ENCODE data around the gene BANF2.

BANF2 gene

DNA sequence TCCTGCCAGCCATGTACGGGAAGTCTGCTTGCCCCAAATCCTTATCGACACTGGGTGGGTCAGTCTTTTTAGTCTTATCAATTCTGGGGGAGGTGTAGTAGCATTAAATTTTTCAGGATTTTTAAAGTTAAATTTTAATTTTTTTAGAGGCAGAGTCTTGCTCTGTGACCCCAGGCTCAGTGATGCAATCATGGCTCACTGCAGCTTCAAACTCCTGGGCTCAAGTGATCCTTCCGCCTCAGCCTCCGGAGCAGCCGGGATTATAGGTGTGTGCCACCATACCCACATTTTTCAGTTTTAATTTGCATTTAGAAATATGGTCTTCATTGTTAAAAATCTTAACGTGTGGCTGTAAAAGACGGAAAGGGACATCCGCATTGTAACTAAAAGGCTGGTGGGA lies 51.9 kb downstream of the BANF2 start:
- no peak overlapping the region for H3K4me3 ChIP-seq (ENCODE audit: severe bottlenecking)
- peaks cover 4% of the 10 kb centered on the region for H3K4me1 ChIP-seq (ENCODE audit: insufficient read depth, poor library complexity, severe bottlenecking)
- peaks cover 3% of the 10 kb centered on the region for H3K27me3 ChIP-seq (ENCODE audit: insufficient read depth, poor library complexity, severe bottlenecking)
- H3K9me3 ChIP-seq (ENCODE audit: severe bottlenecking) = no peaks in the 10 kb centered on the region
- H3K27ac ChIP-seq (ENCODE audit: poor library complexity, severe bottlenecking) = no peak overlapping the region
- ATAC-seq (ENCODE audit: low read depth) = no peak
- no peaks in the 10 kb centered on the region for H3K36me3 ChIP-seq (ENCODE audit: low read depth)
- TF ChIP-seq, protein P1, sequence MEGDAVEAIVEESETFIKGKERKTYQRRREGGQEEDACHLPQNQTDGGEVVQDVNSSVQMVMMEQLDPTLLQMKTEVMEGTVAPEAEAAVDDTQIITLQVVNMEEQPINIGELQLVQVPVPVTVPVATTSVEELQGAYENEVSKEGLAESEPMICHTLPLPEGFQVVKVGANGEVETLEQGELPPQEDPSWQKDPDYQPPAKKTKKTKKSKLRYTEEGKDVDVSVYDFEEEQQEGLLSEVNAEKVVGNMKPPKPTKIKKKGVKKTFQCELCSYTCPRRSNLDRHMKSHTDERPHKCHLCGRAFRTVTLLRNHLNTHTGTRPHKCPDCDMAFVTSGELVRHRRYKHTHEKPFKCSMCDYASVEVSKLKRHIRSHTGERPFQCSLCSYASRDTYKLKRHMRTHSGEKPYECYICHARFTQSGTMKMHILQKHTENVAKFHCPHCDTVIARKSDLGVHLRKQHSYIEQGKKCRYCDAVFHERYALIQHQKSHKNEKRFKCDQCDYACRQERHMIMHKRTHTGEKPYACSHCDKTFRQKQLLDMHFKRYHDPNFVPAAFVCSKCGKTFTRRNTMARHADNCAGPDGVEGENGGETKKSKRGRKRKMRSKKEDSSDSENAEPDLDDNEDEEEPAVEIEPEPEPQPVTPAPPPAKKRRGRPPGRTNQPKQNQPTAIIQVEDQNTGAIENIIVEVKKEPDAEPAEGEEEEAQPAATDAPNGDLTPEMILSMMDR (IDR thresholded peaks at IDR 0.05; ENCODE audit: poor library complexity, severe bottlenecking) = no peak
- DNase-seq (ENCODE audit: low spot score) = no peak

GRCh38 chr20:17752459-17752858 lies 52.7 kb downstream of the BANF2 start:
- Histone ChIP-seq H3K27me3 (ENCODE audit: insufficient read depth, poor library complexity, severe bottlenecking) (peaks cover 3% of the 10 kb centered on the region), H3K9me3 (ENCODE audit: severe bottlenecking) (no peaks in the 10 kb centered on the region), H3K4me3 (ENCODE audit: severe bottlenecking) (no peak overlapping the region), H3K27ac (ENCODE audit: poor library complexity, severe bottlenecking) (no peak overlapping the region), H3K36me3 (ENCODE audit: low read depth) (no peaks in the 10 kb centered on the region), H3K4me1 (ENCODE audit: insufficient read depth, poor library complexity, severe bottlenecking) (peaks cover 3% of the 10 kb centered on the region)
- TF ChIP-seq, protein P1 (IDR thresholded peaks at IDR 0.05; ENCODE audit: poor library complexity, severe bottlenecking) = no peak
- ATAC-seq (ENCODE audit: low read depth) (no peak), DNase-seq (ENCODE audit: low spot score) (no peak)

DNA sequence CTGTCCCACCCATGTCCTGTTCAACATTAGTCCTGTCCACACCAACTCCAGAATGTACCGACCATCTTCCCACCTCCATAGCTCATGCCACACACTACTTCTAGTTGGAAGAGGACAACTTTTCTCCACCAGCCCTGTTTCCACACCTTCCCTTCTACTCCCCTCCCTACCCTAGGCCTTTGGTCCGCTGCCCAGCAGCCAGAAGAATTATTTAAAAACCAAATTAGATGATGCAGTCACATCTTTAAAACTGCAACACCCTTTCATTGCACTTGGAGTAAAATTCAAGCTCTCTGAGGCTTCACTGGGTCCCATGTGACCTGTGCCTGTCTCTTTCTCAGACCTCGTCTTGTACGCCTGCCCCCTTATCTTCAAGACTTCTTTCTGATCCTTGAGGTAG lies 53.8 kb downstream of the BANF2 start:
- Histone ChIP-seq H3K36me3 (ENCODE audit: low read depth) (no peaks in the 10 kb centered on the region), H3K9me3 (ENCODE audit: severe bottlenecking) (no peaks in the 10 kb centered on the region), H3K27me3 (ENCODE audit: insufficient read depth, poor library complexity, severe bottlenecking) (peaks cover 3% of the 10 kb centered on the region), H3K4me3 (ENCODE audit: severe bottlenecking) (no peak overlapping the region), H3K27ac (ENCODE audit: poor library complexity, severe bottlenecking) (no peak overlapping the region), H3K4me1 (ENCODE audit: insufficient read depth, poor library complexity, severe bottlenecking) (no peaks in the 10 kb centered on the region)
- ATAC-seq (ENCODE audit: low read depth) (no peak), DNase-seq (ENCODE audit: low spot score) (no peak)
- TF ChIP-seq, protein P1 (IDR thresholded peaks at IDR 0.05; ENCODE audit: poor library complexity, severe bottlenecking) = no peak

GRCh38 chr20:17756529-17756928 lies 56.8 kb downstream of the BANF2 start:
- DNase-seq (ENCODE audit: low spot score) (no peak), ATAC-seq (ENCODE audit: low read depth) (no peak)
- peaks cover 3% of the 10 kb centered on the region for H3K27me3 ChIP-seq (ENCODE audit: insufficient read depth, poor library complexity, severe bottlenecking)
- H3K4me1 ChIP-seq (ENCODE audit: insufficient read depth, poor library complexity, severe bottlenecking) = no peaks in the 10 kb centered on the region
- no peak overlapping the region for H3K4me3 ChIP-seq (ENCODE audit: severe bottlenecking)
- TF ChIP-seq, protein P1 (IDR thresholded peaks at IDR 0.05; ENCODE audit: poor library complexity, severe bottlenecking) = no peak
- H3K36me3 ChIP-seq (ENCODE audit: low read depth) = no peaks in the 10 kb centered on the region
- H3K27ac ChIP-seq (ENCODE audit: poor library complexity, severe bottlenecking) = no peak overlapping the region
- no peaks in the 10 kb centered on the region for H3K9me3 ChIP-seq (ENCODE audit: severe bottlenecking)

GRCh38 chr20:17757496-17757895 lies 57.7 kb downstream of the BANF2 start:
- no peak for ATAC-seq (ENCODE audit: low read depth)
- Histone ChIP-seq H3K36me3 (ENCODE audit: low read depth) (no peaks in the 10 kb centered on the region), H3K4me1 (ENCODE audit: insufficient read depth, poor library complexity, severe bottlenecking) (no peaks in the 10 kb centered on the region), H3K27me3 (ENCODE audit: insufficient read depth, poor library complexity, severe bottlenecking) (peaks cover 3% of the 10 kb centered on the region), H3K27ac (ENCODE audit: poor library complexity, severe bottlenecking) (no peak overlapping the region), H3K9me3 (ENCODE audit: severe bottlenecking) (no peaks in the 10 kb centered on the region), H3K4me3 (ENCODE audit: severe bottlenecking) (no peak overlapping the region)
- TF ChIP-seq, protein P1 (IDR thresholded peaks at IDR 0.05; ENCODE audit: poor library complexity, severe bottlenecking) = no peak
- DNase-seq (ENCODE audit: low spot score) = no peak

Measured in RWPE2 (cell line).